ENCODE results near the gene UNC5C.

The UNC5C gene

GRCh38 chr4:95213366-95213765 is 335.4 kb downstream of the UNC5C start:
- Histone ChIP-seq H3K4me1 (no peaks in the 10 kb centered on the region), H3K9me3 (no peaks in the 10 kb centered on the region), H3K27ac (no peak overlapping the region), H3K4me3 (no peak overlapping the region), H3K36me3 (peaks cover 0 to 34% (median 0%) of the 10 kb centered on the region in 3 donors), H3K27me3 (no peaks in the 10 kb centered on the region)
- DNase-seq: no peak
- no peak for TF ChIP-seq CTCF (IDR thresholded peaks at IDR 0.05)
- intact Hi-C loops (cut with DNase I; ENCODE audit: low total_unique reads): no loop called here

- Histone ChIP-seq H3K4me3 (no peak overlapping the region), H3K27ac (no peak overlapping the region), H3K4me1 (no peaks in the 10 kb centered on the region), H3K36me3 (peaks cover 0 to 28% (median 0%) of the 10 kb centered on the region in 3 donors), H3K9me3 (no peaks in the 10 kb centered on the region), H3K27me3 (no peaks in the 10 kb centered on the region)
- DNase-seq: no peak
- no peak for TF ChIP-seq CTCF (IDR thresholded peaks at IDR 0.05)
- intact Hi-C loops (cut with DNase I; ENCODE audit: low total_unique reads): no loop called here
These were observed 336.1 kb downstream of the UNC5C start for GRCh38 chr4:95212692-95213091.

GRCh38 chr4:95209927-95210326 is 338.8 kb downstream of the UNC5C start:
- DNase-seq: no peak
- Histone ChIP-seq H3K4me3 (no peak overlapping the region), H3K27ac (no peak overlapping the region), H3K36me3 (peaks cover 0 to 25% (median 5%) of the 10 kb centered on the region in 3 donors), H3K9me3 (no peaks in the 10 kb centered on the region), H3K27me3 (no peaks in the 10 kb centered on the region), H3K4me1 (no peaks in the 10 kb centered on the region)
- no peak for TF ChIP-seq CTCF (IDR thresholded peaks at IDR 0.05)
- intact Hi-C loops (cut with DNase I; ENCODE audit: low total_unique reads): no loop called here

- Histone ChIP-seq H3K27me3 (no peaks in the 10 kb centered on the region), H3K4me3 (no peak overlapping the region), H3K4me1 (no peaks in the 10 kb centered on the region), H3K9me3 (no peaks in the 10 kb centered on the region), H3K36me3 (peaks cover 12 to 43% (median 35%) of the 10 kb centered on the region in 3 donors), H3K27ac (no peak overlapping the region)
- intact Hi-C loops (cut with DNase I; ENCODE audit: low total_unique reads): no loop called here
- no peak for TF ChIP-seq CTCF (IDR thresholded peaks at IDR 0.05)
- DNase-seq: no peak
These were observed 343.9 kb downstream of the UNC5C start for GRCh38 chr4:95204873-95205272.

- Histone ChIP-seq H3K4me3 (no peak overlapping the region), H3K4me1 (no peaks in the 10 kb centered on the region), H3K9me3 (no peaks in the 10 kb centered on the region), H3K36me3 (peaks cover 12 to 45% (median 40%) of the 10 kb centered on the region in 3 donors), H3K27ac (no peak overlapping the region), H3K27me3 (no peaks in the 10 kb centered on the region)
- intact Hi-C loops (cut with DNase I; ENCODE audit: low total_unique reads): no loop called here
- no peak for DNase-seq
- no peak for TF ChIP-seq CTCF (IDR thresholded peaks at IDR 0.05)
These were observed 344.4 kb downstream of the UNC5C start for GRCh38 chr4:95204267-95204844.

- H3K4me3 ChIP-seq: no peak overlapping the region
- TF ChIP-seq CTCF (IDR thresholded peaks at IDR 0.05): no peak
- peaks cover 12 to 64% (median 48%) of the 10 kb centered on the region in 3 donors for H3K36me3 ChIP-seq
- H3K9me3 ChIP-seq: no peaks in the 10 kb centered on the region
- no peak for DNase-seq
- H3K27me3 ChIP-seq: no peaks in the 10 kb centered on the region
- intact Hi-C loops (cut with DNase I; ENCODE audit: low total_unique reads): no loop called here
- H3K27ac ChIP-seq: no peak overlapping the region
- H3K4me1 ChIP-seq: no peaks in the 10 kb centered on the region
These were observed 349.8 kb downstream of the UNC5C start for GRCh38 chr4:95198961-95199360.
